CD4-positive, alpha-beta T cell (primary cell): Measurements from ENCODE around the gene MYO15A. TPM values are rescaled to one million over a fixed set of nuclear protein-coding genes. Genes with fewer than 3 reads are reported as not detected.

Experiments used
- ATAC-seq: fragments of 200-7000 bp; cut with Tn5 transposase; one replicate; pipeline ENCODE4 v1.10.0; 2022; ENCODE audit warnings: mild to moderate bottlenecking; ENCODE audit not compliant: poor library complexity
- CTCF ChIA-PET: fragments of 350-600 bp; sonication (Branson Sonifier 250); formaldehyde crosslinking; loops from one replicate; lab custom pipeline; 2021; ENCODE audit warnings: antibody characterized with exemption, inconsistent platforms; lab: Charles Lee
- POLR2A ChIA-PET: fragments of 350-600 bp; sonication (Branson Sonifier 250); formaldehyde crosslinking; loops from one replicate; lab custom pipeline; 2021; ENCODE audit warnings: antibody characterized with exemption, inconsistent platforms; lab: Charles Lee
- DNase-seq, 14 experiments: peaks; one replicate each; pipeline ENCODE4 v3.0.0-alpha.2; 2013 to 2020; ENCODE audit warnings: mixed read lengths in 2 of 14
- H3K27ac ChIP-seq, 2 donors: one replicate each; pipeline versions ENCODE4 v1.5.1 to v1.7.0; 2013; ENCODE audit warnings: low read length in 2 of 2, low read depth in 1 of 2, mild to moderate bottlenecking in 1 of 2
- H3K27me3 ChIP-seq, 2 experiments: 1 replicate in 1 of 2; 2 replicates in 1 of 2; pipeline versions ENCODE4 v1.6.1 to v1.7.0; 2013; ENCODE audit warnings: low read length in 2 of 2, control low read depth in 1 of 2, mild to moderate bottlenecking in 1 of 2, moderate library complexity in 1 of 2; ENCODE audit not compliant: insufficient read depth in 2 of 2, control insufficient read depth in 1 of 2
- H3K36me3 ChIP-seq: one replicate; pipeline ENCODE4 v1.6.1; 2013; ENCODE audit warnings: low read length, control low read depth; ENCODE audit not compliant: insufficient read depth
- H3K4me1 ChIP-seq: one replicate; pipeline ENCODE4 v1.6.1; 2013; ENCODE audit warnings: low read length, control low read depth; ENCODE audit not compliant: insufficient read depth
- H3K4me3 ChIP-seq: one replicate; pipeline ENCODE4 v1.5.1; 2013; ENCODE audit warnings: mild to moderate bottlenecking, low read length, moderate library complexity
- H3K9me3 ChIP-seq, 2 experiments: 1 replicate in 1 of 2; 2 replicates in 1 of 2; pipeline versions ENCODE4 v1.6.1 to v1.7.0; 2013; ENCODE audit warnings: low read length in 2 of 2, mild to moderate bottlenecking in 2 of 2, control low read depth in 1 of 2, moderate library complexity in 1 of 2; ENCODE audit not compliant: control insufficient read depth in 1 of 2, insufficient read depth in 1 of 2
- H3K27ac Mint-ChIP-seq: one replicate; pipeline ENCODE4 v1.8.0; 2020; ENCODE audit warnings: mixed read lengths
- H3K27me3 Mint-ChIP-seq: one replicate; pipeline ENCODE4 v1.8.0; 2021; ENCODE audit warnings: mixed read lengths
- H3K36me3 Mint-ChIP-seq: one replicate; pipeline ENCODE4 v1.8.0; 2021; ENCODE audit warnings: low read depth, mixed read lengths
- H3K4me1 Mint-ChIP-seq: one replicate; pipeline ENCODE4 v1.8.0; 2021; ENCODE audit warnings: low read depth, mixed read lengths
- H3K4me3 Mint-ChIP-seq: one replicate; pipeline ENCODE4 v1.8.0; 2020; ENCODE audit warnings: mild to moderate bottlenecking, mixed read lengths
- H3K9me3 Mint-ChIP-seq: one replicate; pipeline ENCODE4 v1.8.0; 2020; ENCODE audit warnings: mixed read lengths
- CTCF ChIP-seq: fragments of 200-600 bp; IDR thresholded peaks from one replicate; pipeline ENCODE4 v1.8.0; 2022; ENCODE audit warnings: antibody characterized with exemption, mild to moderate bottlenecking
- intact Hi-C, 2 experiments: fragments of 100-400 bp; cut with DNase I in 1 of 2; cut with micrococcal nuclease in 1 of 2; formaldehyde crosslinking; loops; one replicate each; pipeline versions ENCODE4 v1.15.1 to v1.9.0; 2023 to 2025; cut with DNase I, micrococcal nuclease
- total RNA-seq, 174 experiments: library from RNA in 2 of 174; stranded (reverse) in 2 of 174; gene quantifications; one replicate each; pipeline ENCODE4 v1.2.3 and lab custom pipeline; 2021 to 2026

Gene MYO15A
- total RNA-seq, 2 experiments from 2014 or later, result 1.2 to 1.6 TPM

GRCh38 chr17:18183334-18184142 is 75.0 kb downstream of the MYO15A start, which contains the start of gene ALKBH5:
TSS of gene ALKBH5 (plus strand) at chr17:18183828. CDS start at chr17:18184244, 416 bp downstream.
- ChIA-PET POLR2A (interaction anchor here (0.6 to 3.1 kb wide), 29 partner anchors 9 to 1745 kb away, joined by 3 to 17 read pairs (median 4); partner anchors contain the start of genes ALDH3A2, DRC3, DRG2 and LLGL1), CTCF (interaction anchor here (0.8 to 1.6 kb wide), 2 partner anchors 9 to 34 kb away, joined by 3 to 5 read pairs; no protein-coding TSS in a partner anchor)
- Mint-ChIP-seq H3K27me3 (no peaks in the 10 kb centered on the region), H3K4me1 (peaks cover 59% of the 10 kb centered on the region), H3K36me3 (peaks cover 43% of the 10 kb centered on the region), H3K4me3 (peak within 1 kb of the TSS; percentile 98), H3K27ac (peak within 1 kb of the TSS; percentile 97), H3K9me3 (no peaks in the 10 kb centered on the region)
- Histone ChIP-seq H3K36me3 (peaks cover 17% of the 10 kb centered on the region), H3K27ac (peak within 1 kb of the TSS; percentile 92 to 98), H3K27me3 (no peaks in the 10 kb centered on the region), H3K4me1 (peaks cover 56% of the 10 kb centered on the region), H3K4me3 (peak within 1 kb of the TSS; percentile 88), H3K9me3 (no peaks in the 10 kb centered on the region)
- peak; percentile 80 for ATAC-seq
- peak; percentile 29 for TF ChIP-seq CTCF
- peak; percentile 93 to 99 (median 96) for DNase-seq
- intact Hi-C loops, result loop anchor here (1.0 to 10.0 kb wide), 11 partner anchors 25 to 899 kb away; partner anchors contain the start of genes ATPAF2 (in 1 of the 2), COPS3 (in 1 of the 2), DRG2 (in 1 of the 2) and GID4 (in 1 of the 2)

GRCh38 chr17:18184143-18185031 is 75.8 kb downstream of the MYO15A start:
- no peaks in the 10 kb centered on the region for H3K27me3 Mint-ChIP-seq
- H3K9me3 Mint-ChIP-seq, result no peaks in the 10 kb centered on the region
- peak overlapping the region; percentile 78 to 92 for H3K27ac ChIP-seq
- ATAC-seq (peak; percentile 31), DNase-seq (peak; percentile 45 to 91 (median 74))
- H3K4me3 ChIP-seq, result peak overlapping the region; percentile 88
- H3K27me3 ChIP-seq, result no peaks in the 10 kb centered on the region
- H3K27ac Mint-ChIP-seq, result peak overlapping the region; percentile 97
- H3K4me3 Mint-ChIP-seq, result peak overlapping the region; percentile 98
- no peak for TF ChIP-seq CTCF
- H3K36me3 Mint-ChIP-seq, result peaks cover 46% of the 10 kb centered on the region
- H3K9me3 ChIP-seq, result no peaks in the 10 kb centered on the region
- POLR2A ChIA-PET, result interaction anchor here (0.6 to 3.1 kb wide), 22 partner anchors 8 to 1827 kb away, joined by 3 to 17 read pairs (median 4); partner anchors contain the start of genes DRC3, MAPK7, MIEF2 and TOM1L2
- intact Hi-C loops, result loop anchor here (1.0 to 10.0 kb wide), 5 partner anchors 33 to 900 kb away; partner anchors contain the start of genes COPS3 (in 1 of the 2) and PEMT (in 1 of the 2)
- peaks cover 64% of the 10 kb centered on the region for H3K4me1 ChIP-seq
- peaks cover 18% of the 10 kb centered on the region for H3K36me3 ChIP-seq
- CTCF ChIA-PET, result interaction anchor here (1.6 to 1.8 kb wide), 2 partner anchors 33 to 44 kb away, joined by 4 to 5 read pairs; no protein-coding TSS in a partner anchor
- peaks cover 63% of the 10 kb centered on the region for H3K4me1 Mint-ChIP-seq
